GM18867 (cell line): ENCODE data around the gene PIP4P1.

ENCODE experiments used
- ATAC-seq: cut with Tn5 transposase; IDR thresholded peaks from one replicate; pipeline ENCODE4 v1.9.1; 2021; ENCODE audit warnings: mild to moderate bottlenecking, moderate library complexity; ENCODE audit not compliant: unreplicated experiment

PIP4P1 gene

GRCh38 chr14:20438664-20439063, 22.6 kb downstream of the PIP4P1 start:
- no peak for ATAC-seq

- no peak for ATAC-seq
These were observed 24.9 kb downstream of the PIP4P1 start for GRCh38 chr14:20436363-20436755.

GRCh38 chr14:20435582-20436362, 25.5 kb downstream of the PIP4P1 start, which contains the start of gene KLHL33:
Gene KLHL33 (minus strand): TSS chr14:20436166. CDS start chr14:20435811, 355 bp downstream.
- ATAC-seq = no peak

GRCh38 chr14:20434701-20435581, 26.3 kb downstream of the PIP4P1 start:
- no peak for ATAC-seq

- ATAC-seq = no peak
These were observed 31.2 kb downstream of the PIP4P1 start for GRCh38 chr14:20429801-20430669.

- ATAC-seq = no peak
These were observed 32.4 kb downstream of the PIP4P1 start for GRCh38 chr14:20428802-20429201.

GRCh38 chr14:20428010-20428365, 33.2 kb downstream of the PIP4P1 start:
- ATAC-seq = peak; percentile 39

- peak; percentile 73 for ATAC-seq
These were observed 33.8 kb downstream of the PIP4P1 start for GRCh38 chr14:20427231-20428009.

GRCh38 chr14:20424851-20425250, 36.4 kb downstream of the PIP4P1 start:
- ATAC-seq = no peak

- ATAC-seq = no peak
These were observed 38.3 kb downstream of the PIP4P1 start for GRCh38 chr14:20422886-20423285.

- no peak for ATAC-seq
These were observed 40.0 kb downstream of the PIP4P1 start for GRCh38 chr14:20421267-20421666.

GRCh38 chr14:20419419-20419818, 41.8 kb downstream of the PIP4P1 start:
- ATAC-seq = no peak

- ATAC-seq = no peak
These were observed 42.7 kb downstream of the PIP4P1 start for GRCh38 chr14:20418501-20418909.

GRCh38 chr14:20417250-20418186, 43.7 kb downstream of the PIP4P1 start:
- ATAC-seq = no peak

GRCh38 chr14:20416223-20416622, 45.0 kb downstream of the PIP4P1 start:
- ATAC-seq = no peak

- peak; percentile 38 for ATAC-seq
These were observed 45.4 kb downstream of the PIP4P1 start for GRCh38 chr14:20415782-20416206.

- ATAC-seq = peak; percentile 29
These were observed 47.5 kb downstream of the PIP4P1 start for GRCh38 chr14:20413744-20414082.

GRCh38 chr14:20412876-20413743, 48.1 kb downstream of the PIP4P1 start, which contains the start of gene TEP1:
Gene TEP1 (minus strand): TSS chr14:20413501. CDS start chr14:20408439, 5,062 bp downstream.
- ATAC-seq = peak; percentile 76
